Neural crest cell (in vitro differentiated cells): Measurements from ENCODE around the gene AIRE. TPM values are rescaled to one million over a fixed set of nuclear protein-coding genes. Genes with fewer than 3 reads are reported as not detected.
A peak's percentile ranks its signal among the peaks of the same experiment; 100 is the strongest.
"Not testable (repeated sequence)": the region's sequence is repeated elsewhere in the genome, so short reads cannot be mapped to it uniquely, and the experiment has no call there.

Experiments
- DNase-seq: peaks from one replicate; pipeline ENCODE4 v3.0.0; 2021; ENCODE audit warnings: low read depth, mixed read lengths, low spot score
- H3K27ac Mint-ChIP-seq: one replicate; pipeline ENCODE4 v1.8.0; 2021; ENCODE audit warnings: mild to moderate bottlenecking, mixed read lengths; ENCODE audit not compliant: unreplicated experiment
- H3K27me3 Mint-ChIP-seq: 2 replicates; pipeline ENCODE4 v1.8.0; 2021; ENCODE audit warnings: low read depth, mild to moderate bottlenecking, mixed read lengths
- H3K36me3 Mint-ChIP-seq: 2 replicates; pipeline ENCODE4 v1.8.0; 2021; ENCODE audit warnings: low read depth, mild to moderate bottlenecking, mixed read lengths
- H3K4me1 Mint-ChIP-seq: 2 replicates; pipeline ENCODE4 v1.8.0; 2021; ENCODE audit warnings: mixed read lengths
- H3K4me3 Mint-ChIP-seq: one replicate; pipeline ENCODE4 v1.8.0; 2021; ENCODE audit warnings: mild to moderate bottlenecking, mixed read lengths
- H3K9me3 Mint-ChIP-seq: 2 replicates; pipeline ENCODE4 v1.8.0; 2021; ENCODE audit warnings: mixed read lengths
- total RNA-seq: library from RNA; stranded (reverse); gene quantifications from 2 replicates; pipeline ENCODE4 v1.2.1, GENCODE V29; 2021
- TF ChIP-seq, protein P1 (sequence below): fragments of 200-600 bp; sonication (generic); conservative IDR thresholded peaks from 2 replicates; pipeline ENCODE4 v1.5.0; 2021; ENCODE audit warnings: antibody characterized with exemption, mild to moderate bottlenecking

The AIRE gene
- total RNA-seq, 1 donor from 2014 or later, result not detected

DNA sequence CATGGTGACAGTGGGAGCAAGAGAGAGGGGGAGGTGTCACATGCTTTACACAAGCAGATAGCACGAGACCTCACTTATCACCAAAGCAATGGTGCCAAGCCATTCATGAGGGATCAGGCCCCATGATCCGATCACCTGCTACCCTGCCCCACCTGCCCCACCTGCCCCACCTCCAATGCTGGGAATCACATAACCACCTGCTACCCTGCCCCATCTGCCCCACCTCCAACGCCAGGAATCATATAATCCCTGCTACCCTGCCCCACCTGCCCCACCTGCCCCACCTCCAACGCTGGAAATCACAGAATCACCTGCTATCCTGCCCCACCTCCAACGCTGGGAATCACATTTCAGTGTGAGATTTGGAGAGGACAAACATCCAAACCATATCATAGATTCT, 10.6 kb upstream of the AIRE start:
- H3K4me3 Mint-ChIP-seq, result no peak overlapping the region
- TF ChIP-seq, protein P1, sequence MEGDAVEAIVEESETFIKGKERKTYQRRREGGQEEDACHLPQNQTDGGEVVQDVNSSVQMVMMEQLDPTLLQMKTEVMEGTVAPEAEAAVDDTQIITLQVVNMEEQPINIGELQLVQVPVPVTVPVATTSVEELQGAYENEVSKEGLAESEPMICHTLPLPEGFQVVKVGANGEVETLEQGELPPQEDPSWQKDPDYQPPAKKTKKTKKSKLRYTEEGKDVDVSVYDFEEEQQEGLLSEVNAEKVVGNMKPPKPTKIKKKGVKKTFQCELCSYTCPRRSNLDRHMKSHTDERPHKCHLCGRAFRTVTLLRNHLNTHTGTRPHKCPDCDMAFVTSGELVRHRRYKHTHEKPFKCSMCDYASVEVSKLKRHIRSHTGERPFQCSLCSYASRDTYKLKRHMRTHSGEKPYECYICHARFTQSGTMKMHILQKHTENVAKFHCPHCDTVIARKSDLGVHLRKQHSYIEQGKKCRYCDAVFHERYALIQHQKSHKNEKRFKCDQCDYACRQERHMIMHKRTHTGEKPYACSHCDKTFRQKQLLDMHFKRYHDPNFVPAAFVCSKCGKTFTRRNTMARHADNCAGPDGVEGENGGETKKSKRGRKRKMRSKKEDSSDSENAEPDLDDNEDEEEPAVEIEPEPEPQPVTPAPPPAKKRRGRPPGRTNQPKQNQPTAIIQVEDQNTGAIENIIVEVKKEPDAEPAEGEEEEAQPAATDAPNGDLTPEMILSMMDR, result no peak
- peaks cover 12% of the 10 kb centered on the region for H3K27me3 Mint-ChIP-seq
- peaks cover 3% of the 10 kb centered on the region for H3K9me3 Mint-ChIP-seq
- H3K36me3 Mint-ChIP-seq, result no peaks in the 10 kb centered on the region
- H3K4me1 Mint-ChIP-seq, result no peaks in the 10 kb centered on the region
- H3K27ac Mint-ChIP-seq, result no peak overlapping the region
- DNase-seq, result no peak

DNA sequence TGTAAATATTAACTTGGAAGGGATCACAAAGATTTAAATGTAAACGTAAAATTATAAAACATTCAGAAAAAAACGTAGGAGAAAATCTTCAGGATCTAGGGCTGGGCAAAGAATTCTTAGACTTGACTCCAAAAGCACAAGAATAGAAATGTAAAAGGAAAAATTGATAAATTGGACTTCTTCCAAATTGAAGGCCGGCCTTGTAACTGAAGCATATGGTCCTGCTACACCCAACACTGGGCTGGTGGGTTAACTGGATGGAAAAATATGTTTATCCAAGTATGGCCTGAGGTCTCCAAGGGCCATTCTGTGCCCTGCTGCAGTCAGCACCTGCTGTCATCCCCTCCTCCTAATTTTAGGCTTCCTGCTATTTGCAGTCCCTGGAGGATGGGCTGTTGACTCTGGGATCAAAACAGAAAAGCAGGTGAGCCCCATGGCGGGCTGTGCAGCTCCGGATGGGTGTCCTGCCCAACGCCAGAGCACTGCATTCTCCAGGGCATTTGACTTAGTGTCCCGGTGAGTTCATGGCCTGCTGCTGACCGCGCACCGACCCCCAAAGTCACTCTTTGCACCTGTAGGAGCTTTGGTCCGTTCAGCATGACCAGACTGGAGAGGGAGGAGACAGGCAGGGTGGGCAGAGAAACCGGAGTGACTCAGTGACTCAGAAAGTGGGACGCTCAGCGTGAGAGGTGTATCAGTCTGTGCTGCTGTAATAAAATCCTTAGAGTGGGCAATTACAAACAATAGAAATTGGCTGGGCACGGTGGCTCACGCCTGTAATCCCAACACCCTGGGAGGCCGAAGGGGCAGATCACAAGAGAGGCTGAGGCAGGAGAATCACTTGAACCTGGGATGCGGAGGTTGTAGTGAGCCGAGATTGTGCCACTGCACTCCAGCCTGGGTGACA, 6.1 kb upstream of the AIRE start:
- TF ChIP-seq, protein P1, result no peak
- DNase-seq, result no peak
- Mint-ChIP-seq H3K9me3 (peaks cover 3% of the 10 kb centered on the region), H3K27ac (no peak overlapping the region), H3K36me3 (no peaks in the 10 kb centered on the region), H3K4me3 (no peak overlapping the region), H3K27me3 (peaks cover 9% of the 10 kb centered on the region), H3K4me1 (no peaks in the 10 kb centered on the region)

DNA sequence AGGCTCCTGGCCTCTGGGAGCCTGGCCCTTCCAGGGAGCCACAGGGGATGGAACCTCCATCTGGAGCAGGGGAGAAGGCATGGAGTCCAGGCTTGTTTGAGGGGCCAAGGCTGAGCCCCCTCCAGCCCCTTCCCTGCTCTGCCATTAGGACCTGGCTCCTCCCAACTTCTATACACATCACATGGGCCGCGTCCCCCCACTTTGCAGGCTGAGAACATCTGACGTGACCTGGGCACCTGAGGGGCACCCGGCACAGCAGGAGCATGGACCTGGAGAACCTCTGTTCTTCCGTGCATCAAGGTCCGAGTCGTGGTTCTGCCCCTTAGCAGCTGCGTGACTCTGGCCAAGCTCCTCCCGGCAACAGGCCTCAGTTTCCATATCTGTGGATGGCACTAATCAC, 3.9 kb upstream of the AIRE start:
- Mint-ChIP-seq H3K27me3 (no peaks in the 10 kb centered on the region), H3K9me3 (no peaks in the 10 kb centered on the region), H3K4me1 (no peaks in the 10 kb centered on the region), H3K27ac (no peak overlapping the region), H3K36me3 (no peaks in the 10 kb centered on the region), H3K4me3 (no peak overlapping the region)
- DNase-seq, result no peak
- TF ChIP-seq, protein P1, result no peak

DNA sequence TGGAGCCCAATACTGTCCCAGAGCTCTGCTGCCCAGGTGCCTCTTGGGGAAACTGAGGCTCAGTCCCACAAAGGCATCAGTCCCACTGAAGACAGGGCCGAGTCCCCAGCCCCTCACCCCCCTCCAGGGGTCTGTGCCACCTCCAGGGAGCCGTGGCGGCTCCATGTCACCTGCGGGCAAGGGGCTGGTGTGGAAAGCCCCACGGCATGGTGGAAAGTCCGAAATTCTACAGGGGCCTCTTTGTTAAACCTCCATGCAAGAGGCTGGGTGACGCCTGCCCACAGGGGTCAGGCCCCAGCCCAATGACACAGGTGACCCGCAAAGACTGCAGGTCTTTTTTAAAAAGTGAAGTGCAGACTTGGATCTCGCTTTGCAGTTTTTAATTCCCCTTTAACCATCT, 3.3 kb upstream of the AIRE start:
- H3K4me3 Mint-ChIP-seq, result no peak overlapping the region
- no peaks in the 10 kb centered on the region for H3K36me3 Mint-ChIP-seq
- H3K4me1 Mint-ChIP-seq, result no peaks in the 10 kb centered on the region
- no peaks in the 10 kb centered on the region for H3K9me3 Mint-ChIP-seq
- H3K27me3 Mint-ChIP-seq, result no peaks in the 10 kb centered on the region
- no peak for DNase-seq
- H3K27ac Mint-ChIP-seq, result no peak overlapping the region
- TF ChIP-seq, protein P1, result no peak

DNA sequence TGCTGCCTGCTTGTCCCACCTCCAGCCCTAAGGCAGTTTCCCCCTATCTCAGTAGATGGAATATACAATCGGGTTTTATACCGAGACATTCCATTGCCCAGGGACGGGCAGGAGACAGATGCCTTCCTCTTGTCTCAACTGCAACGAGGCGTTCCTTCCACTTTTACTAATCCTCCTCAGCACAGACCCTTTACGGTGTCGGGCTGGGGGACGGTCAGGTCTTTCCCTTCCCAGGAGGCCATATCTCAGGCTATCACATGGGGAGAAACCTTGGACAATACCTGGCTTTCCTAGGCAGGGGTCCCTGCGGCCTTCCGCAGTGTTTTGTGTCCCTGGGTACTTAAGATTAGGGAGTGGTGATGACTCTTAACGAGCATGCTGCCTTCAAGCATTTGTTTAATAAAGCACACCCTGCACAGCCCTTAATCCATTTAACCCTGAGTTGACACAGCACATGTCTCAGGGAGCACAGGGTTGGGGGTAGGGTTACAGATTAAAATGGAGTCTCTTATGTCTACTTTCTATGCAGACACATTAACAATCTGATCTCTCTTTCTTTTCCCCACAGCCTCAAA, 2.4 kb upstream of the AIRE start:
- not testable (repeated sequence) for H3K36me3 Mint-ChIP-seq, H3K4me3 Mint-ChIP-seq, H3K4me1 Mint-ChIP-seq, H3K9me3 Mint-ChIP-seq, H3K27me3 Mint-ChIP-seq, DNase-seq
- peak overlapping the region; percentile 43 for H3K27ac Mint-ChIP-seq

DNA sequence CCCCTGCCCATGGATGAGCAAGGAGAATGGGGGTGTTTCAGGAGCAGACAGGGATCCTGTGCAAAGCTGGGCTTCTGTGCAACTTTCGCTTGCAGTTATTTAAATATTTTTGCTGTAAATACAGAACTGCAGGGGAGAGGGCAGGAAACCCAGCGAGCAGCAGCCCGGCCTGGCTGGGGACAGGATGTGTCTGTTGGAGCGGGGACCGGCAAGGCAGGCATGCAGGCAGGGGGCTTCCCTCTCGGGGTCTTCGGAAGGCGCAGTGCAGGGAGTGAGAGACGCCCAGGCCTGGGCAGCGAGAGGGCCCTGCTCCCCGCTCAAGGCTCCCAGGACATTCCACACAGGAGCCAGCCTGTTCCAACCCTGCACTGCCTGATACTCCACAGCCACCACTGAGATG, 1.7 kb upstream of the AIRE start:
- Mint-ChIP-seq H3K4me1 (no peaks in the 10 kb centered on the region), H3K27me3 (no peaks in the 10 kb centered on the region), H3K36me3 (no peaks in the 10 kb centered on the region), H3K4me3 (no peak overlapping the region), H3K9me3 (no peaks in the 10 kb centered on the region), H3K27ac (peak overlapping the region; percentile 43)
- TF ChIP-seq, protein P1, result no peak
- DNase-seq, result no peak
